SKM-1 treated with dmso at 0.1 percent for 144 hours (cell line): Measurements from ENCODE around the gene HEXB.
A peak's percentile ranks its signal among the peaks of the same experiment; 100 is the strongest.

Experiments used
- DNase-seq: peaks from one replicate; lab custom pipeline; 2025; ENCODE audit not compliant: unreplicated experiment; lab: John Stamatoyannopoulos, UW

Gene HEXB

DNA sequence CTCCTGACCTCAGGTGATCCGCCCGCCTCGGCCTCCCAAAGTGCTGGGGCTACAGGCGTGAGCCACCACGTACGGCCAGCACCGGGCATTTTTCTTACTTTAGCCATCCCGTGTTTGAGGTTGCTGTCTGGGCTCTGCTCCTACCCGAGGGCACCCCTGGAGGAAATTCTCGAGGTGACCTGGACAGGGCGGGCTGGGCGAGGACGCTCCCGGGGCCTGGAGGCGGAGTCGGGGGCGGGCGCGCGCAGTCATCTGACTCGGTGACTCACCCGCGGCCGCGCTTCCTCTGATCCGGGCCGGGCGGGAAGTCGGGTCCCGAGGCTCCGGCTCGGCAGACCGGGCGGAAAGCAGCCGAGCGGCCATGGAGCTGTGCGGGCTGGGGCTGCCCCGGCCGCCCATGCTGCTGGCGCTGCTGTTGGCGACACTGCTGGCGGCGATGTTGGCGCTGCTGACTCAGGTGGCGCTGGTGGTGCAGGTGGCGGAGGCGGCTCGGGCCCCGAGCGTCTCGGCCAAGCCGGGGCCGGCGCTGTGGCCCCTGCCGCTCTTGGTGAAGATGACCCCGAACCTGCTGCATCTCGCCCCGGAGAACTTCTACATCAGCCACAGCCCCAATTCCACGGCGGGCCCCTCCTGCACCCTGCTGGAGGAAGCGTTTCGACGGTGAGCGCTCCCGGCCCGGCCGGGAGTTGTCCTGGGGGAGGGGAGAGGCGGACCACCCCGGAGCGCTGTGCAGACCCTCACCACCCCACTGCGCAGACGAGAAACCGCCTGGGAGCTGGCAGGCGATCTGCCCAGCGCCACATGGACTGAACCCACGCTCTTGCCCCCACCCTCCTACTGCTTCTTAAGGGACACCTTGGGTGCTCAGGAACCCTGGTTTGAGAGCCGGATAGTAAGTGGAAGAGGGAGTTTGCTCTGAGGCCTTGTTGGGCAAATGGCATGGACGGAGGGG lies at the start of gene HEXB:
Gene HEXB (plus strand): TSS at position 334 of the 952 bp plus-strand sequence. CDS start 28 bp downstream, at position 362.
- DNase-seq: peak; percentile 70

DNA sequence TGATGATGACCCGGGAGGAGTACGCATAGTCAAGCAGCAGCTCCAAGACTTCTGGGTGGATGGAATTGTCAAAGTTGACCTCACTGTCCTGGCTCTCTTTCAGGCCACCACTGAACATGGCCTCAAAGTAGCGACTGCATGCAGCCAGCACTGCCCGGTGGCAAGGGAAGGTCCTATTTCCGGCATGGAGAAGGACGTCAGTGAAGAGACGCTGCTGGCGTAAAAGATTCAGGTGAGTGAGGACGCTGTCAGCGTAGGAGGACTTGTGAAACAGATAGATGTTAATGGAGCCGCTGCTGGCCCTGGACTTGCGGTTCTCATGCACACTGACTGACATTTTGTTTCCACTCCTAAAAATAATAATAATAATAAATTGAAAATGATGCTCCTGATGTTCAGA lies 48.9 kb upstream of the HEXB start:
- DNase-seq: no peak

DNA sequence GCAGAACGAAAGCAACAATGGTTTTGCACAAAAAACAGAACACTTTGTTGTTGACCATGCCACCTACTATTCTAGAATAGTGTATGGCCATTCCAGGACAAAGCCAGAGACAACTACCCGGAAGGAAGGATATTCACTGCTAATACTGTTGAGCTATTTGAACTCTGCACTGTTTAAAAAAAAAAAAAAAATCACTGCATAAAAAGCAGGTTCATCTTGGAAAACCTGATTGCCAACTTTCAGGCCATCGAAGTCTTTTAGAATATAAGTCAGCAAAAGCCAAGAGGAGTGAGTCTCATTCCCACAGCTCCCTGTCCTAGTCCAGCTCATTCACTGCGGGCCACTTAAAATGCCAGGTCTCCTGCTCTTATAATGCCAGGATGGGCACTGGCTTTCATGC lies 48.5 kb upstream of the HEXB start:
- DNase-seq: no peak

GRCh38 chr5:74638544-74638969 lies 46.5 kb upstream of the HEXB start:
- DNase-seq: no peak

DNA sequence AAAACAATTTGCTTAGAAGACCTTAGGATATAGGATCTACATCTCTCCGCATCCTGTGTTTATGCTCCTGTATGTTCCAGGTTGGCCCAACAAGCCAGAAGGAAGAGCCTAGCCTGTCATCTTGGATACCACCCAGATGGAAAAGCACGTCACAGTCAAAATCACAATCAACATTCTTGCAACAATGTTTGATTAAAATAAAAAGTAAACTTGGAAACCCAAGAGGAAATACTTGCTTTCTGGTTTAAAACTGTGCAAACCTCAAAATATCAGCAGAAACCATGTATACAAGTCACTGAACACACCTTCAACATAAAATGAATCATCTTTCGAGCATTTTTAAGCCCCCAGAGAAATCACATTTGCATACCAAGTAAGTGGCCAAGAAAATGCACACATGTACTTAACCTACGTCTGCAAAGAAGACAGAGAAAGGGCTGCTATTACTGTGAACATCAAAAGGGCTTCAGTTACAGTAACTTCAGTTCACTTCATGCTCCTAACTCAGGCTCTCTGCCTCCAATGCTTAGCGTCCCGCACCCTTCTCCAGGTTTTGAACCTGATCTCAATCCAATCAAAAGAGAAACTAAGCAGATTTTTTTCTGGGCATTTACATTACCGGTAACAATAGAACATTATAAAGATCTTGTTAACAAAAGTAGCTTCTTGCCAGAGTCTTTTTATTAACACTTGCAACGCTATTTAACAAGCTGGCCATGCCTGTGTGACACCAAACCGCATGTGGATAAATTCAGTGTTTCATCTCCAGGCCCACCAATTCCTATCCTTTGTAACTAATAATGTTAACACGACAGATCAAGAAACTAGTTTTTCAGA lies 45.8 kb upstream of the HEXB start:
- no peak for DNase-seq

- peak; percentile 58 for DNase-seq
These were observed 45.1 kb upstream of the HEXB start for GRCh38 chr5:74639807-74640449.

GRCh38 chr5:74640450-74640953 lies 44.5 kb upstream of the HEXB start, which contains the start of gene ENC1:
ENC1 (minus strand) TSS chr5:74640728; CDS start chr5:74636485, 4,243 bp downstream.
- DNase-seq: peak; percentile 97

DNA sequence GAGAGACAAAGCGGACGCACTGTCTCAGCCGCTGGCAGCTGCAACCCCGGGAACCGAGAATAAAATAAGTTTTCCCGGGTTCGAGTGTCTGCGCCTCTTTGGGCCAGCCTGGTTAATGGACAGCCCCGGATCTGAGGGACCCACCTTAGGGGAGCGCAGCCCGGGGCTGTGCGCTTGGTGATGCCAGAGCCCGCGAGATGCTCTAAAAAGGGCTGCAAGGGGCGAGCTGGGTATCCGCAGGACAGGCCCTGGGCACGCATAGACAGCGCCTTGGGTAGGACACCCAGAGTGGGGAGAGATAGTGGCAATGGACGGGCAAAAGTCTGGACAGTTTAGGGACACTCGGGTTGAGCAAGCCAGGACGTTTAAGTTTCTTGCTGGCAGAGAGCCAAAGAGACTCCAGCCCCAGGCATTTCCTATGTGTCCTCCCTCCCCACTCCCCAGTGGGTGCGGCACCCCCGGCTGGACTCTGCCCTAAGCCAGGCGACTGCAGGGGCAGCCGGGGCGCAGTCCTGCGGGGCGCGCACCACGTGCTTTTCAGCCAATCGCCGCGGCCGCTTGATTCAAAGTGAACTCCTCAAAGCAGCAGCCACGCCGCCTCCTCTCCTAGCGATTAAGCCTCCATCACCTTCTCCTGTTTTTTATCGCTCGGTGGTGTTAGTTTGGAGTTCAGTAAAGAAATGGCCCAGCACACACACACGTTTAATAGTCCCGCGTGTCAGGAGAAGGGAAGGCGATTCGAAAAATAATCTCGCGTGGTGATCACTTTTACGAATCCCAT lies 43.9 kb upstream of the HEXB start:
- peak; percentile 40 for DNase-seq

DNA sequence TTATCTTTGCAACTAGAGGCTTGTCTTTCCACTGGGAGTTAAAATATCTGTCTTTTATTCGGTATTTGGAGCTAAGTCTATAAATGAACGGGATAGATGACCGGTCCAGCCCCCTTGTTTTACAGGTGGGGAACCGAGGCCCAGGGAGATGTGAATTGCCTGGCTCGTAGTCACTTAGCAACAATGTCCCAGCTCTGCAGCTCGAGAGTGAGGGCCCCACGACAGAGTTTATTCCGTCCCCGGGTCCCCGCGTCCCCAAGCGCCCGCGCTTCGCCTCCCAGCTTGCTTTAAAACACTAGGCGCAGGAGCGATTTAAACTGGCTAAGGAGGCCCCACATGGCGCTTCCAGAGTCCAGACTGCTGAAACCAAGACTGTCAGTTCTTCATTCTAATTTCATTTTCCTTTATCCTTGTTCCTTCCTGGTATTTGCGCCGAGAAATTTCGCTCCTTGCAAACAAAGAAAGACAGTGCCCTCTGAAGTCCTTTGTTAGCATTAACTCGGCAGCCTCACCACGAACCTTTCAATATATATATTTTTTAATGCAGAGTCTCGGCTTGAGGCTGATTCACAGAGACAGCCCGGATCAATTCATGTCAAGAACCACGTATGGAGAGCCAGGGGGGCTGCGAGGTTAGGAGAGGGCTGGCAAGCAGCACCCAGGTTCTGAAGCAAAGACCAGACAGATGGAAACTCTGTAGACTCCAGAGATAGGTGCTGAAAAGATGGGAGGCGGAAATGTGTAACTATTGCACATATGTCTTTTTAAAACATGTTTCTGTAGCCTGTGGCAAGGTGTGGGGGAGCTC lies 43.1 kb upstream of the HEXB start:
- peak; percentile 19 for DNase-seq

- DNase-seq: no peak
These were observed 42.5 kb upstream of the HEXB start for GRCh38 chr5:74642543-74642863.

GRCh38 chr5:74643111-74643562 lies 41.9 kb upstream of the HEXB start:
- peak; percentile 23 for DNase-seq

GRCh38 chr5:74647096-74647495 lies 37.9 kb upstream of the HEXB start:
- DNase-seq: no peak

- DNase-seq: peak; percentile 49
These were observed 36.2 kb upstream of the HEXB start for GRCh38 chr5:74648835-74649293.

GRCh38 chr5:74649421-74649973 lies 35.5 kb upstream of the HEXB start:
- no peak for DNase-seq

DNA sequence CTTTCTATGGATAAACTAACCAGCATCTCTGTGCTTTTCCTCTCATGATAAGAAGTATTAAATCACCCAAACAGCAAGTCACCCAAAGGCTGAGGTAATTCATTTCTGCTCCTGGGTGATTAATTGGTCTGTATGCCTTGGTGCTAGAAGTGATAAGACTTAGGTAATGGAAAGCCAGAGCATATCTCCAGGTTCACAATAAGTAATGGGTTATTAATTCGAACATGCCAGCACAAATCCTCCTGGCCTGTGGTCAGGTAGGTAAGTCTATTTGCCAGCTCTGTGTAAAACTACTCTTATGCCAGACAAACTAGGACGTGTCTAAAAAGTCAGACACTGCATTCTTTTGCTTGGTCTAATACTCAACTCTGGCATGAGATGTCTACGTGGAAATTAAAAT lies 33.3 kb upstream of the HEXB start:
- no peak for DNase-seq

GRCh38 chr5:74652576-74652975 lies 32.5 kb upstream of the HEXB start:
- no peak for DNase-seq

- DNase-seq: no peak
These were observed 31.0 kb upstream of the HEXB start for GRCh38 chr5:74653991-74654390.

DNA sequence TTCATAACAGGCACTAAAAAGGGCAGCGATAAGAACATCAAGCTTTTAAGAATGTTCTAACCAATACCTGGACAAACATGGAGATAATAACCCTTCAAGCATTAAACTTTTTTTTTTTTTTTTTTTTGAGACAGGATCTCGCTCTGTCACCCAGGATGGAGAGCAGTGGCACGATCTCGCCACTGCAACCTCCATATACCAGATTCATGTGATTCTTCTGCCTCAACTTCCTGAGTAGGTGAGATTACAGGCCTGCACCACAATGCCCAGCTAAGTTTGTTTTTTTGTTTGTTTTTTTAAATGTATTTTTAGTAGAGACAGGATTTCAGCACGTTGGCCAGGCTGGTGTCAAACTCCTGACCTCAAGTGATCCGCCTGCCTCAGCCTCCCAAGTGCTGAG lies 29.8 kb upstream of the HEXB start:
- DNase-seq: no peak

GRCh38 chr5:74655716-74656115 lies 29.3 kb upstream of the HEXB start:
- DNase-seq: no peak
